HG03095 (cell line): ENCODE data around the gene PPM1L.

Experiments used
- ATAC-seq: cut with Tn5 transposase; IDR thresholded peaks from one replicate; pipeline ENCODE4 v1.9.1; 2021; ENCODE audit warnings: moderate library complexity; ENCODE audit not compliant: unreplicated experiment

The PPM1L gene

GRCh38 chr3:161026612-161027510 lies 270.8 kb downstream of the PPM1L start:
- no peak for ATAC-seq

GRCh38 chr3:161028555-161029153 lies 272.6 kb downstream of the PPM1L start:
- ATAC-seq: no peak

- ATAC-seq: no peak
Observed at GRCh38 chr3:161031134-161031533, 275.1 kb downstream of the PPM1L start.

- peak; percentile 95 for ATAC-seq
Observed at GRCh38 chr3:161034913-161035550, 279.0 kb downstream of the PPM1L start.

- no peak for ATAC-seq
Observed at GRCh38 chr3:161035711-161036110, 279.7 kb downstream of the PPM1L start.

- ATAC-seq: no peak
Observed at GRCh38 chr3:161038725-161039124, 282.7 kb downstream of the PPM1L start.

- peak; percentile 72 for ATAC-seq
Observed at GRCh38 chr3:161042023-161042501, 286.0 kb downstream of the PPM1L start.

- peak; percentile 80 for ATAC-seq
Observed at GRCh38 chr3:161043336-161044035, 287.5 kb downstream of the PPM1L start.

GRCh38 chr3:161049683-161050248 lies 293.7 kb downstream of the PPM1L start:
- no peak for ATAC-seq

GRCh38 chr3:161050935-161051334 lies 294.9 kb downstream of the PPM1L start:
- peak; percentile 78 for ATAC-seq

- ATAC-seq: no peak
Observed at GRCh38 chr3:161051856-161052255, 295.8 kb downstream of the PPM1L start.

GRCh38 chr3:161054860-161055604 lies 299.0 kb downstream of the PPM1L start:
- ATAC-seq: no peak

GRCh38 chr3:161064413-161064812 lies 308.4 kb downstream of the PPM1L start:
- no peak for ATAC-seq

- ATAC-seq: no peak
Observed at GRCh38 chr3:161066930-161067329, 310.9 kb downstream of the PPM1L start.

- no peak for ATAC-seq
Observed at GRCh38 chr3:161067335-161067734, 311.3 kb downstream of the PPM1L start.

- ATAC-seq: peak; percentile 97
Observed at GRCh38 chr3:161069511-161070251, 313.6 kb downstream of the PPM1L start.

- ATAC-seq: no peak
Observed at GRCh38 chr3:161070252-161070930, 314.4 kb downstream of the PPM1L start.

- no peak for ATAC-seq
Observed at GRCh38 chr3:161070980-161071663, 315.1 kb downstream of the PPM1L start.
